ENCODE measurements around the gene AGBL4. TPM values are rescaled to one million over a fixed set of nuclear protein-coding genes. Genes with fewer than 3 reads are reported as not detected.

Gene AGBL4
- total and polyA plus RNA-seq, 2 of the 13 experiments (the other 11 are each of a cell fraction or from before 2014, with no cell fraction given): not detected

DNA sequence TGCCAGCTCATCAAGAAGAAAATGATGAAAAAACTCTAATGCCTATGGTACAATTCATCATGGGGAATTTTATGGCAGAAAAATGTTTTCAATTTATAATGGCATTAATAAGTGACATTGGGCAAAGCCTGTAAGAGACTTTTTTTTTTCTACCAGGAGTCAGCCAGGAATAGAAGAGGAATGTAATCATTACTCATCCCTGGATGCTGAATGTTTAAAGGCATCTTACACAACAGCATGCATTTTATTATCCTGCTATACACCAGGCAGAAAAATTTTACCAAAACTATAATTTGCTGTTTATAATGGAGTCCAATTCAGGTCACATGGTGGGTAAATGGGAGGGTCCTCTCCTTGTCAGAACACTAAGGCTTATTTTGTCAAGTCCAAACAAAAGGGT lies 1057.2 kb downstream of the AGBL4 start:
- in situ Hi-C loops (cut with HindIII; ENCODE audit: extremely low pct_ligation_motif_present, low pct_unique_long_range_greater_than_20kb): no loop called here
- no peak overlapping the region for H3K4me3 ChIP-seq (replicated peaks in 1 of 3; ENCODE audit: insufficient read depth in 1 of 3, low read depth in 2 of 3, low read length in 3 of 3)
- H3K9me3 ChIP-seq (ENCODE audit: low read length): peaks cover 38% of the 10 kb centered on the region; the same call in 1 of the 2 replicates
- no peak overlapping the region for H2AFZ ChIP-seq (ENCODE audit: low read length)
- no peaks in the 10 kb centered on the region for H3K36me3 ChIP-seq (replicated peaks in 1 of 2; ENCODE audit: control insufficient read depth in 1 of 2, insufficient read depth in 2 of 2, low read length in 2 of 2)
- H4K20me1 ChIP-seq (ENCODE audit: insufficient read depth, low read length): no peaks in the 10 kb centered on the region
- no peak overlapping the region for H3K4me2 ChIP-seq (ENCODE audit: low read depth, low read length)
- no peaks in the 10 kb centered on the region for H3K4me1 ChIP-seq (ENCODE audit: insufficient read depth, low read length)
- ChIA-PET CTCF (ENCODE audit: low intra/inter-chr PET ratio, low total read pairs) (no interaction called here), POLR2A (no interaction called here)
- intact Hi-C loops (cut with micrococcal nuclease; ENCODE audit: unreplicated experiment): no loop called here
- BruUV-seq (replicated peaks): no TSS peak
- TF ChIP-seq RARA (CRISPR knock-in tag; IDR thresholded peaks at IDR 0.05): no peak
- no peak for TF ChIP-seq ZNF451 (CRISPR knock-in tag; IDR thresholded peaks at IDR 0.05)
- TF ChIP-seq, protein P1, sequence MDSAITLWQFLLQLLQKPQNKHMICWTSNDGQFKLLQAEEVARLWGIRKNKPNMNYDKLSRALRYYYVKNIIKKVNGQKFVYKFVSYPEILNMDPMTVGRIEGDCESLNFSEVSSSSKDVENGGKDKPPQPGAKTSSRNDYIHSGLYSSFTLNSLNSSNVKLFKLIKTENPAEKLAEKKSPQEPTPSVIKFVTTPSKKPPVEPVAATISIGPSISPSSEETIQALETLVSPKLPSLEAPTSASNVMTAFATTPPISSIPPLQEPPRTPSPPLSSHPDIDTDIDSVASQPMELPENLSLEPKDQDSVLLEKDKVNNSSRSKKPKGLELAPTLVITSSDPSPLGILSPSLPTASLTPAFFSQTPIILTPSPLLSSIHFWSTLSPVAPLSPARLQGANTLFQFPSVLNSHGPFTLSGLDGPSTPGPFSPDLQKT (CRISPR knock-in tag; IDR thresholded peaks at IDR 0.05; ENCODE audit: borderline replicate concordance): no peak
- TF ChIP-seq, protein P2, sequence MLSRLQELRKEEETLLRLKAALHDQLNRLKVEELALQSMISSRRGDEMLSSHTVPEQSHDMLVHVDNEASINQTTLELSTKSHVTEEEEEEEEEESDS (CRISPR knock-in tag; IDR thresholded peaks at IDR 0.05; ENCODE audit: borderline replicate concordance): no peak
- no peak for TF ChIP-seq ATF1 (CRISPR knock-in tag; IDR thresholded peaks at IDR 0.05)
- no peak for TF ChIP-seq NCOR1 (IDR thresholded peaks at IDR 0.05; ENCODE audit: borderline replicate concordance, low read length)
- TF ChIP-seq, protein P3, sequence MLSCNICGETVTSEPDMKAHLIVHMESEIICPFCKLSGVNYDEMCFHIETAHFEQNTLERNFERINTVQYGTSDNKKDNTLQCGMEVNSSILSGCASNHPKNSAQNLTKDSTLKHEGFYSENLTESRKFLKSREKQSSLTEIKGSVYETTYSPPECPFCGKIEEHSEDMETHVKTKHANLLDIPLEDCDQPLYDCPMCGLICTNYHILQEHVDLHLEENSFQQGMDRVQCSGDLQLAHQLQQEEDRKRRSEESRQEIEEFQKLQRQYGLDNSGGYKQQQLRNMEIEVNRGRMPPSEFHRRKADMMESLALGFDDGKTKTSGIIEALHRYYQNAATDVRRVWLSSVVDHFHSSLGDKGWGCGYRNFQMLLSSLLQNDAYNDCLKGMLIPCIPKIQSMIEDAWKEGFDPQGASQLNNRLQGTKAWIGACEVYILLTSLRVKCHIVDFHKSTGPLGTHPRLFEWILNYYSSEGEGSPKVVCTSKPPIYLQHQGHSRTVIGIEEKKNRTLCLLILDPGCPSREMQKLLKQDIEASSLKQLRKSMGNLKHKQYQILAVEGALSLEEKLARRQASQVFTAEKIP (CRISPR knock-in tag; IDR thresholded peaks at IDR 0.05; ENCODE audit: borderline replicate concordance): no peak
- no peak for TF ChIP-seq ZNF33B (CRISPR knock-in tag; IDR thresholded peaks at IDR 0.05)
- no peak for TF ChIP-seq ZNF678 (CRISPR knock-in tag; IDR thresholded peaks at IDR 0.05)
- no peak for TF ChIP-seq ZNF10 (CRISPR knock-in tag; IDR thresholded peaks at IDR 0.05; ENCODE audit: borderline replicate concordance, low read depth)
- TF ChIP-seq NONO (IDR thresholded peaks at IDR 0.05): no peak
- no peak for TF ChIP-seq NONO (CRISPR knock-in tag; conservative IDR thresholded peaks at IDR 0.05)
- no peak for TF ChIP-seq ZSCAN31 (CRISPR knock-in tag; IDR thresholded peaks at IDR 0.05; ENCODE audit: low read depth)
- TF ChIP-seq FOXJ3 (CRISPR knock-in tag; IDR thresholded peaks at IDR 0.05; ENCODE audit: borderline replicate concordance): no peak
- no peak for TF ChIP-seq ATF7 (IDR thresholded peaks at IDR 0.05)
- TF ChIP-seq ATF7 (CRISPR knock-in tag; IDR thresholded peaks at IDR 0.05): no peak
- TF ChIP-seq ZFP41 (CRISPR knock-in tag; IDR thresholded peaks at IDR 0.05; ENCODE audit: borderline replicate concordance): no peak
- FAIRE-seq (no peak), DNase-seq (ENCODE audit: low spot score) (no peak), ATAC-seq (no peak)
- no peak overlapping the region for H3K27ac ChIP-seq (ENCODE audit: extremely low read length, insufficient read depth, low read length)
- no peaks in the 10 kb centered on the region for H3K27me3 ChIP-seq (ENCODE audit: control insufficient read depth in 1 of 2, insufficient read depth in 2 of 2, low read length in 2 of 2)
- no peaks in the 10 kb centered on the region for H3K79me2 ChIP-seq (ENCODE audit: insufficient read depth, low read length)
- H3K9ac ChIP-seq (ENCODE audit: insufficient read depth, low read depth, low read length): no peak overlapping the region
